Loucy (cell line): ENCODE measurements around the gene NBPF3.

Experiments used
- H2AFZ ChIP-seq: fragments of 200-600 bp; sonication (generic); 2 replicates; pipeline ENCODE4 v1.6.0; 2016; ENCODE audit warnings: antibody characterized with exemption, mild to moderate bottlenecking, low read length, moderate library complexity
- H3F3A ChIP-seq: fragments of 200-600 bp; 2 replicates; pipeline ENCODE4 v1.6.0; 2016; ENCODE audit warnings: antibody characterized with exemption, low read depth, mild to moderate bottlenecking
- H3K27me3 ChIP-seq: fragments of 200-600 bp; sonication (generic); 2 replicates; pipeline ENCODE4 v1.6.1; 2014; ENCODE audit warnings: low read length, mild to moderate bottlenecking; ENCODE audit not compliant: insufficient read depth, poor library complexity, severe bottlenecking
- H3K36me3 ChIP-seq: fragments of 200-600 bp; sonication (generic); 2 replicates; pipeline ENCODE4 v1.6.1; 2016; ENCODE audit warnings: low read length; ENCODE audit not compliant: insufficient read depth
- H3K4me1 ChIP-seq: fragments of 200-600 bp; sonication (generic); 2 replicates; pipeline ENCODE4 v1.5.1; 2014; ENCODE audit warnings: low read length, mild to moderate bottlenecking; ENCODE audit not compliant: insufficient read depth, poor library complexity, severe bottlenecking
- H3K4me2 ChIP-seq: fragments of 200-600 bp; sonication (generic); 2 replicates; pipeline ENCODE4 v1.6.0; 2014; ENCODE audit warnings: antibody characterized with exemption, low read length, low read depth, mild to moderate bottlenecking; ENCODE audit not compliant: poor library complexity, severe bottlenecking
- H3K4me3 ChIP-seq: fragments of 200-600 bp; sonication (generic); 2 replicates; pipeline ENCODE4 v1.5.1; 2014; ENCODE audit warnings: low read length, mild to moderate bottlenecking, mixed read lengths; ENCODE audit not compliant: poor library complexity, severe bottlenecking
- H3K79me2 ChIP-seq: fragments of 200-600 bp; sonication (generic); 2 replicates; pipeline ENCODE4 v1.6.1; 2014; ENCODE audit warnings: low read length; ENCODE audit not compliant: insufficient read depth
- H3K9ac ChIP-seq: fragments of 200-600 bp; sonication (generic); 2 replicates; pipeline ENCODE4 v1.6.0; 2014; ENCODE audit warnings: mild to moderate bottlenecking, low read depth, low read length, moderate library complexity; ENCODE audit not compliant: poor library complexity, severe bottlenecking
- H3K9me2 ChIP-seq: fragments of 200-600 bp; sonication (generic); replicated peaks from 2 replicates; pipeline ENCODE4 v1.6.1; 2016; ENCODE audit warnings: low read depth, low read length, mixed read lengths
- H3K9me3 ChIP-seq: fragments of 200-600 bp; sonication (generic); 2 replicates; pipeline ENCODE4 v1.6.1; 2014; ENCODE audit warnings: mild to moderate bottlenecking, antibody characterized with exemption, low read length, low read depth; ENCODE audit not compliant: insufficient read depth
- H4K20me1 ChIP-seq: fragments of 200-600 bp; sonication (generic); 2 replicates; pipeline ENCODE4 v1.6.0; 2014; ENCODE audit warnings: antibody characterized with exemption, low read length, mild to moderate bottlenecking; ENCODE audit not compliant: insufficient read depth, poor library complexity, severe bottlenecking
- EZH2phosphoT487 ChIP-seq: fragments of 200-600 bp; IDR thresholded peaks from 2 replicates; pipeline ENCODE4 v1.6.1; 2018; ENCODE audit warnings: antibody characterized with exemption, mild to moderate bottlenecking, moderate library complexity, borderline replicate concordance
- TF ChIP-seq, protein P1 (sequence below): fragments of 200-600 bp; sonication (generic); conservative IDR thresholded peaks from 2 replicates; pipeline ENCODE4 v1.5.1; 2014; ENCODE audit warnings: mild to moderate bottlenecking, antibody characterized with exemption, low read length

NBPF3 gene

DNA sequence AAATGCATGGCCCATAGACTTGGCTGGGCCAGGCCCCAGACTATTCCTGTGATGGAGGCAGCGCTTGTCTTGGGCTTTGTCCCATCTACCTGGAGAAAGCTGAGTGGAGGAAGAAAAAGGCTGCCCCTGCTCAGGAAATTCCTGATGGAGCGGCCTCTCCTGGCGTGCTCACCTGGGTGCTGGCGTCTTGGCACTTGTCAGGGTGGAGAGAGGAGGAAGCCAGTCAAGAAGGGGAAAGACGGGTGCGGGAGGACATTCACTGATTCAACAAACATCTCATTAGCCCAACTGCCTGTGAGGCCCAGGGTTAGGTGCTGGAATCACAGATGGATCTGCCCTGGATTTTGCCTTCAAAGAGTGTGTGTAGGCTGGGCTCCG lies 85.4 kb downstream of the NBPF3 start:
- no peaks in the 10 kb centered on the region for H3K27me3 ChIP-seq
- no peak overlapping the region for H3K4me2 ChIP-seq
- H3K4me1 ChIP-seq, result no peaks in the 10 kb centered on the region
- no peak overlapping the region for H3K9ac ChIP-seq
- no peak overlapping the region for H3K4me3 ChIP-seq
- H3K9me2 ChIP-seq, result no peaks in the 10 kb centered on the region
- no peak overlapping the region for H2AFZ ChIP-seq
- H4K20me1 ChIP-seq, result no peaks in the 10 kb centered on the region
- H3F3A ChIP-seq, result no peaks in the 10 kb centered on the region
- H3K79me2 ChIP-seq, result no peaks in the 10 kb centered on the region
- H3K36me3 ChIP-seq, result no peaks in the 10 kb centered on the region
- H3K9me3 ChIP-seq, result no peaks in the 10 kb centered on the region
- TF ChIP-seq EZH2phosphoT487, result no peak

DNA sequence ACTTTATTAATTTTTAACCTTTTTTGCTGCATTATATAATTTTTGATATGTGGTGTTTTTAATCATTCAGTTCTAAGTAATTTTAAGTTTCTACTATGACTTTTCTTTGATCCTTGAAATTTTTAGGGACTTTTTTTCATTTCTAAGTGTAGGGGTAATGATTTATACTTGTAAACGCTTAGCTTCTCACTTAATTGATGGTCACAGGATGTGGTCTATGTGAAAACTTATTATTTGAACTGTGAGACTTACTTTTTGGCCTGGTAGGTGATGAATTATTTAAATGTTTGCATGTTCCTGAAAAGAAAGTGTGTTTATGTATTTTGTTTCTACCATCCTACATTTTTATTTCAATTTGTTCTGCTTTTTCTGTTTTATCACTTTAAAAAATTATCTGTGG lies 86.5 kb downstream of the NBPF3 start:
- Histone ChIP-seq H3K79me2 (no peaks in the 10 kb centered on the region), H3K4me1 (no peaks in the 10 kb centered on the region), H3K36me3 (no peaks in the 10 kb centered on the region), H3K9ac (no peak overlapping the region), H3K4me3 (no peak overlapping the region), H3K9me2 (no peaks in the 10 kb centered on the region), H3K27me3 (no peaks in the 10 kb centered on the region), H4K20me1 (no peaks in the 10 kb centered on the region), H3F3A (no peaks in the 10 kb centered on the region), H2AFZ (no peak overlapping the region), H3K9me3 (no peaks in the 10 kb centered on the region), H3K4me2 (no peak overlapping the region)
- no peak for TF ChIP-seq EZH2phosphoT487
- TF ChIP-seq, protein P1, sequence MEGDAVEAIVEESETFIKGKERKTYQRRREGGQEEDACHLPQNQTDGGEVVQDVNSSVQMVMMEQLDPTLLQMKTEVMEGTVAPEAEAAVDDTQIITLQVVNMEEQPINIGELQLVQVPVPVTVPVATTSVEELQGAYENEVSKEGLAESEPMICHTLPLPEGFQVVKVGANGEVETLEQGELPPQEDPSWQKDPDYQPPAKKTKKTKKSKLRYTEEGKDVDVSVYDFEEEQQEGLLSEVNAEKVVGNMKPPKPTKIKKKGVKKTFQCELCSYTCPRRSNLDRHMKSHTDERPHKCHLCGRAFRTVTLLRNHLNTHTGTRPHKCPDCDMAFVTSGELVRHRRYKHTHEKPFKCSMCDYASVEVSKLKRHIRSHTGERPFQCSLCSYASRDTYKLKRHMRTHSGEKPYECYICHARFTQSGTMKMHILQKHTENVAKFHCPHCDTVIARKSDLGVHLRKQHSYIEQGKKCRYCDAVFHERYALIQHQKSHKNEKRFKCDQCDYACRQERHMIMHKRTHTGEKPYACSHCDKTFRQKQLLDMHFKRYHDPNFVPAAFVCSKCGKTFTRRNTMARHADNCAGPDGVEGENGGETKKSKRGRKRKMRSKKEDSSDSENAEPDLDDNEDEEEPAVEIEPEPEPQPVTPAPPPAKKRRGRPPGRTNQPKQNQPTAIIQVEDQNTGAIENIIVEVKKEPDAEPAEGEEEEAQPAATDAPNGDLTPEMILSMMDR, result no peak

GRCh38 chr1:21530368-21531016 lies 90.6 kb downstream of the NBPF3 start:
- H3K9me2 ChIP-seq, result no peaks in the 10 kb centered on the region
- H3K4me3 ChIP-seq, result no peak overlapping the region
- TF ChIP-seq, protein P1, result no peak
- TF ChIP-seq EZH2phosphoT487, result no peak
- no peaks in the 10 kb centered on the region for H3F3A ChIP-seq
- H3K4me1 ChIP-seq, result no peaks in the 10 kb centered on the region
- H3K4me2 ChIP-seq, result no peak overlapping the region
- no peaks in the 10 kb centered on the region for H3K79me2 ChIP-seq
- no peak overlapping the region for H2AFZ ChIP-seq
- H3K36me3 ChIP-seq, result no peaks in the 10 kb centered on the region
- H3K27me3 ChIP-seq, result no peaks in the 10 kb centered on the region
- no peak overlapping the region for H3K9ac ChIP-seq
- H4K20me1 ChIP-seq, result no peaks in the 10 kb centered on the region
- H3K9me3 ChIP-seq, result no peaks in the 10 kb centered on the region

DNA sequence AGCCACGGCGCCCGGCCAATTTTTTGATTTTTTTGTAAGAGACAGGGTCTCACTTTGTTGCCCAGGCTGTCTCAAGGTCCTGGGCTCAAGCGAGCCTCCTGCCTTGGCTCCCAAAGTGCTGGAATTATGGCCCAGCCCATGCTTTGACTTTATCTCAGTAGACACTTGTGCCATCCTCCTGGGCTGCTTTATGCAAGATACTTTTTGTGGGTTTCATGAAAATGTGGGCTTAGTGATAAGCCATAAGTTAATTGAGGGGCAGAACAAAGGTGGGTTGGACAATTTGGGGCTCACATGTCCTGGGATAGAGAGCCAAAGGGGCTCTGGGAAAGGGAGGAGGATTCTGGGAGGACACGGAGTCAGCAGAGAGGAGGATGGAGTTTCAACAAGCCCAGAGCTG lies 91.3 kb downstream of the NBPF3 start:
- Histone ChIP-seq H3K79me2 (no peaks in the 10 kb centered on the region), H3K4me3 (no peak overlapping the region), H3K27me3 (no peaks in the 10 kb centered on the region), H3K9me2 (no peaks in the 10 kb centered on the region), H3K4me2 (no peak overlapping the region), H3K9me3 (no peaks in the 10 kb centered on the region), H3K4me1 (no peaks in the 10 kb centered on the region), H3F3A (no peaks in the 10 kb centered on the region), H2AFZ (no peak overlapping the region), H4K20me1 (no peaks in the 10 kb centered on the region), H3K9ac (no peak overlapping the region), H3K36me3 (no peaks in the 10 kb centered on the region)
- TF ChIP-seq EZH2phosphoT487, result no peak
- TF ChIP-seq, protein P1, result no peak
